Measurements from ENCODE around the gene RAB35. TPM values are rescaled to one million over a fixed set of nuclear protein-coding genes. Genes with fewer than 3 reads are reported as not detected.
"Not testable (repeated sequence)": the region's sequence is repeated elsewhere in the genome, so short reads cannot be mapped to it uniquely, and the experiment has no call there.

Gene RAB35
- total RNA-seq, 1 donor from 2014 or later: 58.7 TPM

DNA sequence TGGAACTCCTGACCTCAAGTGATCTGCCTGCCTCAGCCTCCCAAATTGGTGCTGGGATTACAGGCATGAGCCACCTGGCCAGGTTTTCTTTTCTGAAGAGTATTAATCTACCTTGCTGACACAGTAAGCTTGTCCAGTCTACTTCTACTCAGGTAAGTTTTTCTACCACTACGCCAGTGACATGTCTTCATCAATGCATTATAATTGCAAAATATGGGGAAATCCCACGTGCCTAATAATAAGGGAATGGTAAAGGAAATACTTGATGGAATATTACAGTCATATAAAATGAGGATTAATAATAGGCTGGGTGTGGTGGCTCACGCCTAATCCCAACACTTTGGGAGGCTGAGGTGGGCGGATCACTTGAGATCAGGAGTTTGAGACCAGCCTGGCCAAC lies 62.3 kb downstream of the RAB35 start:
- no peaks in the 10 kb centered on the region for H3K4me1 ChIP-seq
- no peaks in the 10 kb centered on the region for H3K36me3 ChIP-seq
- no peaks in the 10 kb centered on the region for H3K9me3 ChIP-seq
- ATAC-seq (no peak), DNase-seq (no peak)
- H3K27ac ChIP-seq: no peak overlapping the region
- H3K4me3 ChIP-seq: no peak overlapping the region
- no peak for TF ChIP-seq CTCF (IDR thresholded peaks at IDR 0.05)
- intact Hi-C loops (cut with DNase I): no loop called here
- H3K27me3 ChIP-seq: no peaks in the 10 kb centered on the region

- Histone ChIP-seq H3K27ac (no peak overlapping the region), H3K4me3 (no peak overlapping the region), H3K27me3 (no peaks in the 10 kb centered on the region), H3K4me1 (no peaks in the 10 kb centered on the region), H3K9me3 (no peaks in the 10 kb centered on the region), H3K36me3 (no peaks in the 10 kb centered on the region)
- DNase-seq (no peak), ATAC-seq (no peak)
- intact Hi-C loops (cut with DNase I): no loop called here
- TF ChIP-seq CTCF (IDR thresholded peaks at IDR 0.05): no peak
These were observed 65.0 kb downstream of the RAB35 start for GRCh38 chr12:120051535-120051934.

DNA sequence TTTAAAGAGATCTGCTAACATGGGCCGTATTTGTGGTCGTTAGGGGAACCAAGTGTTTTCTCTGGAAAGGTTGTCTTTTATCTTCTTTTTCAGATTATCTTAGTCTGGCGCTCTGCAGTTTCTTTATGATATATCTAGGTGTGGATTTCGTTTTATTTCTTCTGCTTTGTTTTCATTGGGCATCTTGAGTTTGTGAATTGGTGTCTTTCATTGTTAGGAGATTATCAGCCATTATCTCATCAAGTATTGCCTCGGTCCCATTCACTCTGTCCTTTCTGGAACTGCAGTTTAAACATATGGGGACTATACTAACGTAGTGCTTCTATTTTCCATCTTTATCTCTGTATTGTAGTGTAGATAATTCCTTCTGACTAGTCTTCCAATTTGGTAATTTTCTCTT lies 67.1 kb downstream of the RAB35 start:
- intact Hi-C loops (cut with DNase I): no loop called here
- H3K27ac ChIP-seq: no peak overlapping the region
- H3K4me1 ChIP-seq: no peaks in the 10 kb centered on the region
- no peaks in the 10 kb centered on the region for H3K27me3 ChIP-seq
- no peak overlapping the region for H3K4me3 ChIP-seq
- TF ChIP-seq CTCF (IDR thresholded peaks at IDR 0.05): no peak
- ATAC-seq: no peak
- H3K36me3 ChIP-seq: no peaks in the 10 kb centered on the region
- no peaks in the 10 kb centered on the region for H3K9me3 ChIP-seq
- DNase-seq: no peak

GRCh38 chr12:120048263-120048662 lies 68.3 kb downstream of the RAB35 start:
- DNase-seq (no peak), ATAC-seq (no peak)
- Histone ChIP-seq H3K36me3 (no peaks in the 10 kb centered on the region), H3K27me3 (no peaks in the 10 kb centered on the region), H3K9me3 (no peaks in the 10 kb centered on the region), H3K27ac (no peak overlapping the region), H3K4me1 (no peaks in the 10 kb centered on the region), H3K4me3 (no peak overlapping the region)
- TF ChIP-seq CTCF (IDR thresholded peaks at IDR 0.05): no peak
- intact Hi-C loops (cut with DNase I): no loop called here

- no peaks in the 10 kb centered on the region for H3K9me3 ChIP-seq
- no peaks in the 10 kb centered on the region for H3K27me3 ChIP-seq
- no peak for TF ChIP-seq CTCF (IDR thresholded peaks at IDR 0.05)
- H3K27ac ChIP-seq: no peak overlapping the region
- ATAC-seq (no peak), DNase-seq (no peak)
- intact Hi-C loops (cut with DNase I): no loop called here
- no peak overlapping the region for H3K4me3 ChIP-seq
- no peaks in the 10 kb centered on the region for H3K4me1 ChIP-seq
- H3K36me3 ChIP-seq: no peaks in the 10 kb centered on the region
These were observed 69.5 kb downstream of the RAB35 start for GRCh38 chr12:120047072-120047471.

DNA sequence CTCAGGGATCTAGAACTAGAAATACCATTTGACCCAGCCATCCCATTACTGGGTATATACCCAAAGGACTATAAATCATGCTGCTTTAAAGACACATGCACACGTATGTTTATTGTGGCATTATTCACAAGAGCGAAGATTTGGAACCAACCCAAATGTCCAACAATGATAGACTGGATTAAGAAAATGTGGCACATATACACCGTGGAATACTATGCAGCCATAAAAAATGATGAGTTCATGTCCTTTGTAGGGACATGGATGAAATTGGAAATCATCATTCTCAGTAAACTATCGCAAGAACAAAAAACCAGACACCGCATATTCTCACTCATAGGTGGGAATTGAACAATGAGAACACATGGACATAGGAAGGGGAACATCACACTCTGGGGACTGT lies 71.2 kb downstream of the RAB35 start:
- H3K27me3 ChIP-seq; H3K27ac ChIP-seq; DNase-seq; H3K36me3 ChIP-seq; ATAC-seq; intact Hi-C loops (cut with DNase I); H3K4me1 ChIP-seq; H3K9me3 ChIP-seq; H3K4me3 ChIP-seq: not testable (repeated sequence)

Small RNA genes lying within 50 kb of the gene (microRNA-seq; reads per million reads assigned to microRNA genes)
- not detected for gene MIR4498 (ENCODE audit: borderline microRNAs expressed)

Other genes starting within 250 kb of the RAB35 start
- 6.8 TPM for gene CIT, start 239.4 kb downstream of the RAB35 start, total RNA-seq
- 20.6 TPM for gene BICDL1, start 127.5 kb downstream of the RAB35 start, total RNA-seq
- 77.2 TPM for gene GCN1, start 78.0 kb upstream of the RAB35 start, total RNA-seq
- gene RPLP0, start 84.4 kb upstream of the RAB35 start, total RNA-seq: 1,192 TPM
- 105 TPM for gene PXN, start 149.0 kb upstream of the RAB35 start, total RNA-seq
- gene RNU4-2, start 175.2 kb upstream of the RAB35 start, total RNA-seq: 14,226 TPM
- 2,477 TPM for gene RNU4-1, start 176.5 kb upstream of the RAB35 start, total RNA-seq
- gene SIRT4, start 185.6 kb upstream of the RAB35 start, total RNA-seq: 2.4 TPM
- gene PLA2G1B, start 211.0 kb upstream of the RAB35 start, total RNA-seq: 62.2 TPM